ENCODE measurements around the gene CPNE9. TPM values are rescaled to one million over a fixed set of nuclear protein-coding genes. Genes with fewer than 3 reads are reported as not detected.

CPNE9 gene
- polyA plus RNA-seq, 5 donors: 0.05 to 0.27 (median 0.23) TPM; not detected in 1

- no peak for DNase-seq
Observed at GRCh38 chr3:9715764-9716437, 12.3 kb downstream of the CPNE9 start.

GRCh38 chr3:9716801-9717555 lies 13.3 kb downstream of the CPNE9 start:
- no peak for DNase-seq

GRCh38 chr3:9717563-9717962 lies 13.9 kb downstream of the CPNE9 start:
- DNase-seq: no peak

- DNase-seq: no peak
Observed at GRCh38 chr3:9718118-9718517, 14.5 kb downstream of the CPNE9 start.

GRCh38 chr3:9721015-9721699 lies 17.5 kb downstream of the CPNE9 start:
- DNase-seq: no peak

- DNase-seq: no peak
Observed at GRCh38 chr3:9721700-9722060, 18.0 kb downstream of the CPNE9 start.

- DNase-seq: no peak
Observed at GRCh38 chr3:9725775-9726515, 22.3 kb downstream of the CPNE9 start.

GRCh38 chr3:9727041-9727595 lies 23.5 kb downstream of the CPNE9 start:
- no peak for DNase-seq

GRCh38 chr3:9727743-9728142 lies 24.1 kb downstream of the CPNE9 start:
- no peak for DNase-seq

- no peak for DNase-seq
Observed at GRCh38 chr3:9729419-9729818, 25.8 kb downstream of the CPNE9 start.

- DNase-seq: no peak
Observed at GRCh38 chr3:9730657-9731205, 27.1 kb downstream of the CPNE9 start.

- DNase-seq: peak; percentile 99 to 100
Observed at GRCh38 chr3:9731206-9732079, 27.8 kb downstream of the CPNE9 start, which contains the start of gene BRPF1. Gene BRPF1, plus strand, starts transcription at chr3:9731735. Its CDS starts 2,406 bp downstream, at chr3:9734141.

GRCh38 chr3:9732080-9732739 lies 28.6 kb downstream of the CPNE9 start:
- no peak for DNase-seq

GRCh38 chr3:9732740-9733115 lies 29.1 kb downstream of the CPNE9 start:
- no peak for DNase-seq

GRCh38 chr3:9736831-9737230 lies 33.2 kb downstream of the CPNE9 start:
- no peak for DNase-seq

- no peak for DNase-seq
Observed at GRCh38 chr3:9739181-9739580, 35.5 kb downstream of the CPNE9 start.

GRCh38 chr3:9742560-9742959 lies 38.9 kb downstream of the CPNE9 start:
- no peak for DNase-seq

GRCh38 chr3:9743548-9743947 lies 39.9 kb downstream of the CPNE9 start:
- DNase-seq: no peak

- DNase-seq: no peak
Observed at GRCh38 chr3:9744162-9744561, 40.5 kb downstream of the CPNE9 start.

- DNase-seq: no peak
Observed at GRCh38 chr3:9745521-9745920, 41.9 kb downstream of the CPNE9 start.

All from right lung (tissue), 5 donors.